GM21390 (cell line): ENCODE results near the gene CCSER1.
"Not testable (repeated sequence)": the region's sequence is repeated elsewhere in the genome, so short reads cannot be mapped to it uniquely, and the experiment has no call there.

ENCODE experiments used
- ATAC-seq: cut with Tn5 transposase; IDR thresholded peaks from one replicate; pipeline ENCODE4 v1.9.1; 2021; ENCODE audit not compliant: unreplicated experiment

Gene CCSER1

DNA sequence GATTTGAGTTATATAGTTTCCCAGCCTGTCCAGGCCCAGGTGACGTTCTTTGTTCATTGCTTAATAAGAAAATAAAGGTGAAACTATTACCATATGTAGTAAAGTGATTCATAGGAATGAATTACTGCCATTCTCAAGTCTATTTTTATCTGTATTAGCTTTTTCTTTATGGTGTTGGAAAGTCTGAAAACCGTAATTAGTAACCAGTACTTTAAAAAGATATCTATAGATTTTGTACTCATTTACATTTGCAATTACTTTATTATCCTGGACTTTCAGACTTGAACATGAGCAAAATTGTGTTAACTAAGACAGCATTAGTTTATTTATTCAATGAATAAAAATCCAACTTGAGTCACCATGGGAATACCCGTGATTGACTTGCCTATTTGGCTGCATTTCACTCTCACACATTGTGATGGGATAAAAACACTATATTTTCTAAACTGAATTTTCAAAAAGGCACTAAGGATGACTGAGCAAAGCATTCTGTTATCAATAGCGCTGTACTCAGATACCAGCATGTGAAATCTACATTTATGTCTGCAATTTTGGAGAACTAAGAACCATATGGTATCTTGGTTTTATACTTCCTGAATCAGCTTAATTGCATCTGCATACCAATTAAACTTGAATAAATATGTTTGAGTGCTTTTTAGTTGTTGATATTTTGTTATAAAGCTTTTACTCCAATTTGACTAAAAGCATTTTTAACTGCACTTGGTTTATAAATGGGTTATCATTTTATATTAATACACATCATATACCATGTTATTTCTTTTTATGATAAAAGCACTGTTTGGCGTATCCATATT lies 154.6 kb downstream of the CCSER1 start:
- ATAC-seq: no peak

DNA sequence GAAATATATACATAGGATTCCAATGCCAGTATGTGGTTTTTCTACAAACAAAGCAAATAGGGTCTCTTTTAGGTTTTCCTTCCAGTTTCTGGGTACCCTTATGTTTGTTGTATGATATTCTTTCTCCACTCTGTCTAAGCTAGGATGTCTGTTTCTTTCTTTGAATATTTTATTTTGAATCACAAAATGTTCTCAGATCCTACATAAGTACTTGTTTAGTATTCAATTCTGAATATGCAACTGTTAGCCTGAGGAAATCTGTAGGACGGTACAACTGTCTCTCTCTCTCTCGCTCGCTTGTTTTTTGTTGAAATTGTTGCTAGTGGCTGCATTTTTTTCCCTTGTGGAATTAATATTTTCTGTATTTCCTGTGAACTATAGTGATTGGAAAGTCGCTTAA lies 163.2 kb downstream of the CCSER1 start:
- ATAC-seq: no peak

DNA sequence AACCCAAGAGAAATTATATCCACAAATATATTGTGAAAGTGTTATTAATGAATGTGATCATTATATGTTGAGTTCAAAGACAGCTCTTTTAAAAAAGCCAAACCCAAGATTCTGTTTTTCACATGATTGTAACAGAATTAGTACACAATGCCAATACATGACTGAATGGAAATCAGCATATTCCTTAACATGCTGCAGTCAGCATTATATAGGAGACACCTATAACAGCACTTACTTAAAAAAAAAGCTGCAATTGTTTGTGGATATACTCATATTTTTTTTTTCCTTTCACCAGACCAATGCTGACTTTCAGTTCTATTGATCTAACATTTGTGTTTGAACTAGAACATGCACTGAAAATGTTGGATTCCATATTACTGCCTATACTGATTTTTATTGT lies 165.2 kb downstream of the CCSER1 start:
- no peak for ATAC-seq

DNA sequence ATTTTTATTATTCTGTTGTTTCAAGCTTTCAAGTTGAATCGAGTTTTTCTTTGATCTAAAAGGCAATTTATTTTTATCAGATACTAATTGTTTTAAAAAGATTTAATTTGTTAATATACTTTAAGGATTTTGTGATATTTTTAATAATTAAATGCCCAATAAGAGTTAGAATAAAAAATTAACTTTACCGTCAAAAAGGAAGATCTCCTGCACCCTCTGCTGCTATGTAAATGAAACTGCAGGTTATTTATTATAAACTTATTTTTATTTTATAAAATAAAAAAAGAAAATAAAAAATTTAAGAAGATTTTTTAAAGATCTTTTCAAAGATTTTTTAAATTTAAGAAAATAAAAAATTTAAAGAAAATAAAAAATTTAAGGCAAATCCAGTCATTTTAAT lies 166.1 kb downstream of the CCSER1 start:
- no peak for ATAC-seq

DNA sequence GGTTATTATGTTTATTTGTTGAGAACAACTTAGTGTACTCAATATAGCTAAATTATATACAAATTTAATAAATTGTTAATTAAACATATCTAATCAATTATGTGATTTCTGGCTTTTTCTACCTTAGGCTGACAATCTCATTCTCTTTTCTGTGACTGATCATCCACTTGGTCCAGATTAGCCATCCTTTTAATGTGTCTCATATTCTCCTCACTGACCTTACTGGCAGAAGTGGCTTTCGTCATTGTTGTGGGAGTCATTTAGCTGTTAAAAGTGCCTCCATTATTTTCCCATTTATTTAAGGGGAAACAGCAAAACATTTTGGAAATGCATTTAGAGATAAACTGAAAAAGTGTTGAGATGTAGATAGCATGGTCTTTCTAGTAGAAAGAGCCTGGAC lies 172.2 kb downstream of the CCSER1 start:
- no peak for ATAC-seq

DNA sequence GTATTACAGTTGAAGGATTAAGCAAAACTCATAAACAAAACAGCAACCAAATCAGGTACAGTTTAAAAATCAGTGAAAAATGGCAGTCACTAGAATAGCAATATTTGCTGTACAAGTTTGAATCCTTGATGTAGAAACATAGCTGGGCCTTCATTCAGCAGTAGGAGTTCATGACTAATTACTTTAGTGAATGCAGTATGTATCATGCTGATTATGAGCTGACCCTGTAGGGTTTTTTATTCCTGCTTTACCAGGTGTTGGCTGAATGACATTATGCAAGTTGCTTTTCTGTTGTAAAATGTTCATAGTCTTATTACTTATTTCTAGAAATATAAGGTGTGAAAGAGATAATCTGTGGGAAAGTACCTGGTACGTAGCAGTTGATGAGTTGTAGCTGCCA lies 179.6 kb downstream of the CCSER1 start:
- ATAC-seq: no peak

DNA sequence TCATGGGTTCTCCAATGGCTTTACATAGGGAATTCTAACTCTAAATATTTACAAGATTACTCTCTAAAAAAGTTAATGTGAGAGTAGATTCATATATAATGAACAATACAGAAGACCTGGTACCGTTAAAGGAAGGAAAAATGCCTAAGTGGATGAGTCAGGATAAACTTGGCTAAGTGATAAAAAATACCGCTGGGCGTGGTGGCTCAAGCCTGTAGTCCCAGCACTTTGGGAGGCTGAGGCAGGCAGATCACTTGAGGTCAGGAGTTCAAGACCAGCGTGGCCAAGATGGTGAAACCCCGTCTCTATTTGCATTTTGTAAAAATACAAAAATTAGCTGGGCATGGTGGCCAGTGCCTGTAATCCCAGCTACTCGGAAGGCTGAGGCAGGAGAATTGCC lies 189.9 kb downstream of the CCSER1 start:
- not testable (repeated sequence) for ATAC-seq

DNA sequence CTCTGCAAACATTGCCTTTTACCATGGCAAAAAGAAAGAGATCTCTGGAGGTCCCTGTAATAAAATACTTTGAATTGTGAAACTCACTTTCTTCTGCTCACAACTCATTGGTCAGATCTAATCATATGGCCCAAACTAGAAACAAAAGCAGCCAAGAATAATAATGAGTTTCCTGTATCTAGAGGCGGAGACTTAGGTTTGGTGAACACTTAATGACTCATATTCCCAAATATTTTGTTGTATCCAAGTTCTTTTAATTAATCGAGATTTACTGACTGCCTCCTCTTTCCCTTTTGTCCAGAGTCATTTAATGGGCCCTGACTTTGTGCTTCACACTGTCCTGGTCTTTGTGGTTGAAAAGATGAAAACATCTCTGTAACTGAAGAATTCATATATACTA lies 190.6 kb downstream of the CCSER1 start:
- ATAC-seq: no peak

DNA sequence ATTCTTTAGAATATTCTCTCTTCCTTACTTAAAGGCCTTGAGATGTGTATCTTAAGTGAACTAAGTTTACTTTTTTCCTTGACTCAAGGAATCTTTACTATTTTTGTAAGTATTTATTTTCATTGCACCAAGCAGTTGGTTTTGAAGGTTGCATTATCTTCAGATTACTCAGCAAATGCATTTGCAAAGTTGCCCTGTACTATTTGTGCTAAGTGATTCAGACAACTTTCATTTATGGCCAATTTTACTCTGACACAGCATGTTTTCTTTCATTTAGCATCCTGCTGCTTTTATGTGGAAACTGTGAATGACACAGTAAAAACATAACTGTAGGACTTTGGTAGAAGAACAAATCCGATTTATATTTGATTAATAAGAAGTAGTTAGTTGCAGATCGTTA lies 191.0 kb downstream of the CCSER1 start:
- no peak for ATAC-seq

DNA sequence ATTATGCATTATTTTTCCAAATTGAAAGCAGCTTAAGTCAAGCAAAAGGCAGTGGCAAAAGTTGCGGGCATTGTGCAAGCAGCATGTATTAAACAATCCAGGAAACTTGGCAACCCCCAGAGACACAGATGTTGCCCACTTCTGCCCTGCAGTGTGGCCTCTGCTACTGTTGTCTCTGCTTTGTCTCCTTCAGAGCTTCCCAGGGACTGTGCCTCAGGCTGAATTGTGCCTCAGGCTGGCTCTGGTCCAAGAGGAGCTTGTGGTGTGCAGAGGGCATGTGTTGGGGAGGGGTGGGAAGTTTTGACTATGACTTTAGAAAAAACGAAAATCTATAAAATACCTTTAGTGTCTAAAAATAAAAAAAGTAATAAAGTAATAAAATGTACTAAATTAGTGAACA lies 201.4 kb downstream of the CCSER1 start:
- ATAC-seq: no peak

DNA sequence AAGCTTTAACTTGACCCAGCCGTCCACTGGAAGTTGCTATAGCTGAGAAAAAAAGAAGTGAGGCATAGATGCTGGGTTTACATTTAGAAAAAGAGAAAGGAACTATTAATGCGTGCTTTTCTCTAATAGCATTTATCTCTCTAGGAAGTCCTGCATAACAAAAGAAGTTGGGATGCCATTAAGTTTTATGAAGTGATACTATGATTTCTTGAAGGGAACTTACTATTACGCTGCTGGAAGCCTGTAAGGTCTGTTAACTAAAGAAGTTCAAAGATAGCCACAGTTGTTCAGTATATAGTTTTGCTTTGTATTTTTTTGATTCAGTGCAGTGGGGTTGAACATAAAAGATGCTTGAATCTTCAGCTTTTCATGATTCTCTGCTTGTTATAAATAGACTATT lies 203.4 kb downstream of the CCSER1 start:
- no peak for ATAC-seq

DNA sequence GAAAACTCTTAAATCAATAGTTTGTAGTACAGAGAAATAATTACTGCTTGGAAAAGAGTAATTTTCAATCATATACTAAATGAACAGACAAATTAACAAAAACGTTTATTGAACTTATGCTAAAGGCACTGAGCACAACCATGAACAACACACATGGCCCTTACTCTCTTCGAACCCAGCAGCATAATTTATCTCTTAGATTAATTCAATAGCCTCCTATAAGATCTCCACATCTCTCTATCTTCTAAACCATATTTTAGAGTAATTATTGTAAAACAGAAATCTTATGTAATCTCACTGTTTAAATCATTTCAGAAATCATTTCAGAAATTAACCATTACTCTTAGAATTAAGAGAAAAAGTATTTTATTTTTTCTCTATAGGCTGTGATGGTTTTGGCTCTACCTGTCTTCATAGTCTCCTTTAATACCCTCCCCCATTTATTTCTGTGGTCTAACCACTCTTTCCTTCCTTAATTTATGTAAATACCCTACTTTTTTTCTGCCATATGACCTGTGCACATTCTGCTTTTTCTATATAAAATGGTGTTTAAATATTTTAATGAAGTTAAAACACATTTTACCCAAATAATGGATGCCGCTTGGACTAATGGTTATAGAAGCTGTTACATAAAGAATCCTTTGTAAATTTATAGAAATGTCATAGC lies 218.5 kb downstream of the CCSER1 start:
- no peak for ATAC-seq

DNA sequence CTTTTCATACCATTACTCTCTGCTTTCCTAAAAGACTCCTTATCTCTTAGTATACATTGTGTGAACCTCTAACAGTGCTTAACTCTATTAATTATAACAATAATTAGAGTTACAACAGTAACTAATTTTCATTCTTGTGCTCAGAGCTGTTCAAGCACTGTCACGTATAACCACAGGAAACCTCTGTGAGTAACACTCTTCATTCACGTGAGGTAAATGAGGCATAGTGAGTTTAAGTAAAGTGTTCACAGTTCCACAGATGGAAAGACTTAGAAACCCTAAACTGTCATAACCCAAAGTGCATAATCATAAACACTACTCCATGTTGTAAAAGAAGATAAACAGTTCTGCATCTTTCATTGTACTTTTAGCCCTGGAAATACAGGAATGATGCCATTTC lies 222.4 kb downstream of the CCSER1 start:
- no peak for ATAC-seq

DNA sequence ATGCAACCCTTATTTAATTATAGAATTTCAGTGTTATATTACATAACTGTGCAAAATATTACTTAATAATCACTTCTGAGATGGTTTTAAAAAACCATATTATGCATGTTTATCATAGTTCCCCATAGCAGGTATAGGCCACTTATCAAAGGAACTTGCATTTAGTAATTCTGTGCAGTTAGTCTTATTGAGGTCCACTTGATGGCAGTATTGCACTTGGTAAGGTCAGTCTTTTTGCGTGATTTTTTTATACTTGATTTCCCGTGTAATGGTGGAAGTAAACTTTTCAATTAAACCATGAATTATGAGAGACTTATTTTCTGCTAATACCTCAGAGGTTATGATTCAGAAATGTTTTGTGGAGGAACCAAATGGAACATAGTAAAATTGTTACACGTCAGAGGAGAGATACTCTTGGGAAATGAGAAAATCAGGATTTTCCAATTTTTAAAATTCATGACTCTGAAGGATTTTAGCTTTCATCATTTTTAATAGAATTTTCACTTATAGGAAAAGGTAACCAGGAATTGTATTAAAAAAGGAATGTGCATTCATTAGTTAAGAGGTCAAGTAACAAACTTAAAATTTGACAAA lies 230.0 kb downstream of the CCSER1 start:
- no peak for ATAC-seq

DNA sequence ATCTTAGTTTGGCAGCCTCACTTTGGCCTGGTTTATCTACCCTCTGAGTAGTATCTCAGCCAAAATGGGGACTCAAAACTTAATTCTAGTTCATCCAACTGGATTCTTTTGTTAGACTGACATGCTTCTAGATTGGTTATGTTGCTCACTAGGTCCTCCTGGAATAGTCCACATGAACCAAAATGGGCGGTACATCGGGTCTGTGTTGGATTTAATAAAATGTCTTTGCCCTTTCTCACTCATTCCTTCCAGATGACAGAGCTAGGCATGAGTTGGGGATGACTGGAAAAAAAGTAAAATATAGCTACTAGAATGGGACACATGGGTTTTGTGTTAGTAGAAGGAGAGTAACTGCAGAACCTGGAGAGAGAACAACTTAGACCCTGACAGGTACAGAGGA lies 247.9 kb downstream of the CCSER1 start:
- no peak for ATAC-seq

DNA sequence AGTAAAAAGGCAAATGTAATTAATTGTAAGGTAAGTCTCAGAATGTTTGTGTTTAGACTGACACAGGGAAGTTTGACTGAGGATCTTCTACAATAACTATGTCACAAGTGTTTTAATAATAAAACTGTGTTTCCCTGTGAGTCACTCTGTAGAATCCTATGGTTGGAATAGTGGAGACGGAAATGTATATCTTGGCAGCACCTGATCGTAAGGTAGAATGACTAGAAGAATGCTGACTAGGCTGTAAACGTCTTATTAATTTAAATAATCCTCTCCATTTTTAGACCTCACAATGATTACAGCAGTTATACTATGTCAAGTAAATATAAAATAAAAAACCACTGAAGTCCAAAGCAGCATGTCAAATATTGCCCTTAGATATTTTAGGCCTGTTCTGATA lies 266.0 kb downstream of the CCSER1 start:
- ATAC-seq: no peak

DNA sequence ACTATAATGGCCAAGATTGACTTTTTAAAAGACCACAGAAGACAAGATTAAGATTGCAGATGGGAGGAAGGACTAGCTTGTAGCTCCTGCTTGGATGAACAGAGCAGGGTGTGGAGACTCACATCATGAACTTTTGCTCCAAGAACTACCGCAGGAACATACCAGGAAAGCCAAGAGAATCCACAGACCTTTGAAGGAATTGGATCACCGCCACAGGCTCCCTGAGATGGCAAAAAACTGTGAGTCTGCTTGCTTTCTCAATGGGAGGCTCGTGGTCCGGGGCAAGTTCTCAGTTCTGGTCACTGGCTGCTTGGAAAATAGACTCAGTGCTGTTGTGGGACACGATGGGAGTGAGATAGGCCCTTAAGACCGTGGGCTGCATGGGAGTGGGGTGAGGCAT lies 276.6 kb downstream of the CCSER1 start:
- ATAC-seq: no peak

DNA sequence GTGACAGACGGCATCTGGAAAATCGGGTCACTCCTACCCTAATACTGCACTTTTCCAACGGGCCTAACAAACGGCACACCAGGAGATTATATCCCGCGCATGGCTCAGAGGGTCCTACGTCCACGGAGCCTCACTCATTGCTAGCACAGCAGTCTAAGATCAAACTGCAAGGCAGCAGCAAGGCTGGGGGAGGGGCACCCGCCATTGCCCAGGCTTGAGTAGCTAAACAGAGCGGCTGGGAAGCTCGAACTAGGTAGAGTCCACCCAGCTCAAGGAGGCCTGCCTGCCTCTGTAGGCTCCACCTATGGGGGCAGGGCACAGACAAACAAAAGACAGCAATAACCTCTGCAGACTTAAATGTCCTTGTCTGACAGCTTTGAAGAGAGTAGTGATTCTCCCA lies 280.7 kb downstream of the CCSER1 start:
- not testable (repeated sequence) for ATAC-seq

DNA sequence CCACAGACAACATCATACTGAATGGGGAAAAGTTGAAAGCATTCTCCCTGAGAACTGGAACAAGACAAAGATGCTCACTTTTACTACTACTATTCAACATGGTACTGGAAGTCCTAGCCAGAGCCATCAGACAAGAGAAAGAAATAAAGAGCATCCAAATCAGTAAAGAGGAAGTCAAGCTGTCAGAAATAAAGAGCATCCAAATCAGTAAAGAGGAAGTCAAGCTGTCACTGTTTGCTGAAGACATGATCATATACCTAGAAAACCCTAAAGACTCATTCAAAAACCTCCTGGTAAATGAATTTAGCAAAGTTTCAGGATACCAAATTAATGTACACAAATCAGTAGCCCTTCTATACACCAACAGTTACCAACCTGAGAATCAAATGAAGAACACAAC lies 285.6 kb downstream of the CCSER1 start:
- ATAC-seq: not testable (repeated sequence)

DNA sequence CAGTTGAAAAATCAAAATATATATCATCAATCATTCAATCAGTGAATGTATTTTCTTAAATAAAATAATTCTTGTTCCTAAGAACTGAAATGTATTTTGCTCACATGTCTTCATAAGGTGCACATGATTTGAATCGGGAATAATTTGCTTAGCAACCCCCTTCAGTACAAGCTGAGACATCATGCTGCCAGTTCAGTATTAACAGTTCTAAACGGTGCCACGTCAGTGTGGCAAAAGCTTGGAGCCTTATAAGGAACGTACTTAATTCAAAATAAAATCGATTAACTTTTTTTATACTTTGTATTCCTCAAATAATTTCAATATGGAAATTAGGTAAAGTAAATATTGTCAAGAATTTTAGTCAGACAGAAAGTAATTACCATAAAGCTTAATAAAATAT lies 287.9 kb downstream of the CCSER1 start:
- ATAC-seq: no peak

DNA sequence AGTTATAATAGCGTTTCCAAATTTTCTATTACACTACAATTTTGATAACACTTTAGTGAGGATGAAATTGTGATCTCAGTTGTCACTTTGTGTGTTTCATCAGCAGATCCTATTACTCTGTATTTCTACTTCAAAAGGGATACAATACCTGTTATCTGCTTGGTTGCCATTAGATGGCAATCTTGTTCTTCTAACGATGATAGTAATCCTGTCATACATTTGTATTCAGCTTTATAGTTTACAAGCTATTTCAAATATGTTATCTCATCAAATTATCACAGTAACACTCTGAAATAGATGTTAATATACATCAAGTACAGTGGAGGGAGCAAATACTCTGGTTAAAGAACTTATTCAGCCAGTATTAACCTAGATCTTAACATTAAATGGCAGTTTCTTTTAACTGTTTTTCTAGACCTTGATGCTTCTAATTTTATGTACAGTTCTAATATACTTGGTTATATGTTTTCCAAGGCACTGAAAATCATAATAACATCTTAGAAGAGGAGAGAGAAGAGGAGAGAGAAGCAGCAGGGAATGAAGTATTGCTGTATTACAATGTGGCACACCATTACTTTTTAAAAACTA lies 292.0 kb downstream of the CCSER1 start:
- peak; percentile 84 for ATAC-seq

DNA sequence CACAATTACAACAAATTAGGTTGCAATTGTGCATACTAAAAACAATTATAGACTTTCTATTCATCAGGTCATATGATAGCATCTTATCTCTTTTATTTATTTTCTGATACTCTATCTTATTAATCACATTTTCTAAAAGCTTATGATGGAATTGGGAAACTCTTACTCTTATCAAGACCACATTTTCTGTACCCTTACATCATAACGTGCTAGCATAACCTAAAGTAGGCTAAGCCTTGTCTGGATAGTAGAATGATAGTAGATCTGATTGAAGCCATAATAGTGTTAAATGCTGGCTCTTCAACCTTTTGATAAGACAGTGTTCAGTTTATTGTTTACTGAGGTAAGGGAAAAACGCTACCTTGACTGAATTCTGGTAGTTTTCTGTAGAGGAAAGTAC lies 294.0 kb downstream of the CCSER1 start:
- no peak for ATAC-seq
